MM.1S (cell line): ENCODE results near the gene PDE4A.

Experiments used
- DNase-seq: peaks from one replicate; pipeline ENCODE4 v3.0.0-alpha.2; 2015
- H2AFZ ChIP-seq: fragments of 300-600 bp; sonication (generic); 2 replicates; pipeline ENCODE4 v1.6.0; 2016; ENCODE audit warnings: antibody characterized with exemption, low read length
- H3F3A ChIP-seq: fragments of 300-600 bp; sonication (generic); 2 replicates; pipeline ENCODE4 v1.6.1; 2016; ENCODE audit warnings: mild to moderate bottlenecking, antibody characterized with exemption, low read length, moderate library complexity, mixed read lengths; ENCODE audit not compliant: insufficient read depth
- H3K27ac ChIP-seq: fragments of 300-600 bp; sonication (generic); 2 replicates; pipeline ENCODE4 v1.5.1; 2016; ENCODE audit warnings: mild to moderate bottlenecking, low read length
- H3K27me3 ChIP-seq: fragments of 300-600 bp; sonication (generic); replicated peaks from 2 replicates; pipeline ENCODE4 v1.6.0; 2016; ENCODE audit warnings: low read length; ENCODE audit not compliant: insufficient read depth
- H3K36me3 ChIP-seq: fragments of 300-600 bp; sonication (generic); replicated peaks from 2 replicates; pipeline ENCODE4 v1.6.1; 2016; ENCODE audit warnings: mild to moderate bottlenecking, low read length, mixed read lengths; ENCODE audit not compliant: insufficient read depth
- H3K4me1 ChIP-seq: fragments of 300-600 bp; sonication (generic); 2 replicates; pipeline ENCODE4 v1.6.1; 2016; ENCODE audit warnings: low read length, mixed read lengths
- H3K4me2 ChIP-seq: fragments of 300-600 bp; sonication (generic); 2 replicates; pipeline ENCODE4 v1.6.0; 2016; ENCODE audit warnings: low read depth, low read length
- H3K4me3 ChIP-seq: fragments of 300-600 bp; sonication (generic); 2 replicates; pipeline ENCODE4 v1.5.1; 2016; ENCODE audit warnings: low read length, mixed read lengths
- H3K79me2 ChIP-seq: fragments of 300-600 bp; sonication (generic); 2 replicates; pipeline ENCODE4 v1.6.1; 2016; ENCODE audit warnings: mixed run types, low read length, mixed read lengths
- H3K9ac ChIP-seq: fragments of 300-600 bp; sonication (generic); 2 replicates; pipeline ENCODE4 v1.6.1; 2016; ENCODE audit warnings: low read length, mixed read lengths
- H3K9me2 ChIP-seq: fragments of 300-600 bp; sonication (generic); replicated peaks from 2 replicates; pipeline ENCODE4 v1.6.1; 2016; ENCODE audit warnings: mild to moderate bottlenecking, low read length, mixed read lengths; ENCODE audit not compliant: insufficient read depth
- H3K9me3 ChIP-seq: fragments of 300-600 bp; sonication (generic); replicated peaks from 2 replicates; pipeline ENCODE4 v1.6.1; 2016; ENCODE audit warnings: mild to moderate bottlenecking, low read length, mixed read lengths; ENCODE audit not compliant: insufficient read depth
- H4K20me1 ChIP-seq: fragments of 300-600 bp; sonication (generic); 2 replicates; pipeline ENCODE4 v1.6.1; 2016; ENCODE audit warnings: mild to moderate bottlenecking, low read length, moderate library complexity, mixed read lengths; ENCODE audit not compliant: insufficient read depth
- CTCF ChIP-seq: fragments of 300-600 bp; sonication (generic); IDR thresholded peaks from 2 replicates; pipeline ENCODE4 v1.5.1; 2016; ENCODE audit warnings: antibody characterized with exemption, low read length, mixed read lengths
- EZH2 ChIP-seq: fragments of 300-600 bp; sonication (generic); optimal IDR thresholded peaks from 2 replicates; pipeline ENCODE3; 2017; ENCODE audit warnings: low read depth, mild to moderate bottlenecking, antibody characterized with exemption, low read length, mixed read lengths
- EZH2phosphoT487 ChIP-seq: fragments of 300-600 bp; sonication (generic); IDR thresholded peaks from 2 replicates; pipeline ENCODE4 v1.6.1; 2018; ENCODE audit warnings: antibody characterized with exemption, low read length

PDE4A gene

GRCh38 chr19:10432736-10433130 is 12.4 kb downstream of the PDE4A start:
- H3F3A ChIP-seq = peaks cover 8% of the 10 kb centered on the region
- H3K27ac ChIP-seq = no peak overlapping the region
- TF ChIP-seq CTCF (no peak), EZH2 (no peak), EZH2phosphoT487 (no peak)
- peaks cover 6% of the 10 kb centered on the region for H3K79me2 ChIP-seq
- no peak overlapping the region; the same call in 1 of the 2 replicates for H3K4me2 ChIP-seq
- H3K9me3 ChIP-seq = no peaks in the 10 kb centered on the region
- H3K9me2 ChIP-seq = no peaks in the 10 kb centered on the region
- no peak overlapping the region for H3K9ac ChIP-seq
- no peaks in the 10 kb centered on the region for H3K36me3 ChIP-seq
- H4K20me1 ChIP-seq = no peaks in the 10 kb centered on the region
- no peaks in the 10 kb centered on the region for H3K27me3 ChIP-seq
- no peak overlapping the region for H2AFZ ChIP-seq
- peaks cover 9% of the 10 kb centered on the region for H3K4me1 ChIP-seq
- DNase-seq = no peak
- no peak overlapping the region for H3K4me3 ChIP-seq

GRCh38 chr19:10433131-10433536 is 12.8 kb downstream of the PDE4A start:
- H2AFZ ChIP-seq = no peak overlapping the region
- no peaks in the 10 kb centered on the region for H4K20me1 ChIP-seq
- H3K4me1 ChIP-seq = peaks cover 6% of the 10 kb centered on the region
- H3K79me2 ChIP-seq = peaks cover 6% of the 10 kb centered on the region
- no peaks in the 10 kb centered on the region for H3K36me3 ChIP-seq
- H3K9ac ChIP-seq = no peak overlapping the region
- H3K27ac ChIP-seq = no peak overlapping the region
- no peaks in the 10 kb centered on the region for H3K27me3 ChIP-seq
- DNase-seq = no peak
- peaks cover 5% of the 10 kb centered on the region; the same call in 1 of the 2 replicates for H3F3A ChIP-seq
- H3K4me2 ChIP-seq = no peak overlapping the region
- TF ChIP-seq EZH2 = no peak
- TF ChIP-seq EZH2phosphoT487 = no peak
- TF ChIP-seq CTCF = no peak
- no peaks in the 10 kb centered on the region for H3K9me3 ChIP-seq
- H3K4me3 ChIP-seq = no peak overlapping the region
- H3K9me2 ChIP-seq = no peaks in the 10 kb centered on the region

- Histone ChIP-seq H3F3A (no peaks in the 10 kb centered on the region), H2AFZ (no peak overlapping the region), H3K4me1 (no peaks in the 10 kb centered on the region), H3K4me2 (no peak overlapping the region), H3K4me3 (no peak overlapping the region), H3K27ac (no peak overlapping the region), H3K9ac (no peak overlapping the region), H3K79me2 (no peaks in the 10 kb centered on the region), H3K36me3 (no peaks in the 10 kb centered on the region), H3K9me3 (no peaks in the 10 kb centered on the region), H4K20me1 (no peaks in the 10 kb centered on the region), H3K9me2 (no peaks in the 10 kb centered on the region), H3K27me3 (no peaks in the 10 kb centered on the region)
- no peak for DNase-seq
- TF ChIP-seq CTCF = no peak
- TF ChIP-seq EZH2 = no peak
- TF ChIP-seq EZH2phosphoT487 = no peak
These were observed 19.2 kb downstream of the PDE4A start for GRCh38 chr19:10439588-10439987.
